HCT116 (cell line): Measurements from ENCODE around the gene TET3.

Experiments used
- CTCF ChIP-seq, 3 experiments: fragments of 200-600 bp in 1 of 3; sonication (generic) in 1 of 3; IDR thresholded peaks in 2 of 3; conservative IDR thresholded peaks in 1 of 3; 2 replicates each; pipeline ENCODE4 v1.5.1; 2012 to 2017; ENCODE audit warnings: low read depth in 2 of 3, low read length in 2 of 3, antibody characterized with exemption in 1 of 3, borderline replicate concordance in 1 of 3, control low read depth in 1 of 3, mild to moderate bottlenecking in 1 of 3, mixed read lengths in 1 of 3, mixed run types in 1 of 3, moderate library complexity in 1 of 3; ENCODE audit not compliant: insufficient read depth in 1 of 3
- POLR2A ChIP-seq: IDR thresholded peaks from 2 replicates; pipeline ENCODE4 v1.7.0; 2011; ENCODE audit warnings: borderline replicate concordance; ENCODE audit not compliant: insufficient read depth, insufficient read length; ENCODE audit errors: extremely low read depth
- SIN3A ChIP-seq: IDR thresholded peaks from 2 replicates; pipeline ENCODE4 v1.6.1; 2012; ENCODE audit warnings: low read depth

DNA sequence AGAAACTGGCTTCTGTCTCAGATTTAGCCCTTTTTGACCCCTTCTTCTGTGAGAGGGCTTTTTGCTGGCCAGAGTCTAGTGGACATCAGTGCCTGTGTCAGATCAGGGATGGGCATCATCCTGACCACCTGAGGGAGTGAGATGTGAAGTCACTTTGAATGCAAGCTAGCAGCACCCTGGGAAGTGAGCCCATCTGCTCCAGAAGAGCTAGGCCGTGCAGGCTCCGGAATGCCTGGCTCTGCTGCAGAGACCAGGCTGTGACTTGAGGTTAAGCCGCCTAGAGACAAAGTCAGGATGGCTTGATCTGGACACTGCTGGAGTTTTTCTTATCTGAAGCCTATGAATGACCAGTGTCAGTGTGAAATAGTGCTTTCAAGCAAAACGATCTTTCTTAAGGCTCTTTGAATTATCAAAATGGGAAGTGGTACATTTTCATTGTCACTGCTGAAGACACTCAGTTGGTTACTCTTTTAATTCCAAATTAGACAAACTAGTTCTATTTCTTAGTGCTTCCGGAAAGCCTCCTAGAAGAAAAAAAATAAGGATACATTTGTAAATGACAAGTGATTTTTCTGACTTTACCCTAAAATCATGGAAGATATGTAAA, 37.2 kb upstream of the TET3 start:
- no peak for TF ChIP-seq CTCF (IDR thresholded peaks at IDR 0.05 in 2 of 3, conservative IDR thresholded peaks at IDR 0.05 in 1 of 3; ENCODE audit: borderline replicate concordance in 1 of 3, insufficient read depth in 1 of 3, low read depth in 2 of 3, low read length in 2 of 3)
- TF ChIP-seq SIN3A, result no peak
- no peak for TF ChIP-seq POLR2A
